Measurements from ENCODE around the gene MTUS2. TPM values are rescaled to one million over a fixed set of nuclear protein-coding genes. Genes with fewer than 3 reads are reported as not detected.

The MTUS2 gene
- polyA plus RNA-seq, 2 of the 4 experiments (the other 2 are of a cell fraction) = not detected

GRCh38 chr13:29136341-29136740 is 316.2 kb downstream of the MTUS2 start:
- no peak overlapping the region for H3K4me2 ChIP-seq
- CTCF ChIA-PET = no interaction called here

GRCh38 chr13:29137016-29137415 is 316.9 kb downstream of the MTUS2 start:
- ATAC-seq (no peak), FAIRE-seq (no peak), DNase-seq (ENCODE audit: low read depth in 1 of 2, low spot score in 1 of 2) (no peak)
- TF ChIP-seq HEYL (CRISPR knock-in tag; IDR thresholded peaks at IDR 0.05) = no peak
- TF ChIP-seq NFE2L2 (conservative IDR thresholded peaks at IDR 0.05; ENCODE audit: low read length) = no peak
- no peak overlapping the region for H3K4me2 ChIP-seq
- no peaks in the 10 kb centered on the region for H3K4me1 ChIP-seq
- H3K27ac ChIP-seq = no peak overlapping the region
- ChIA-PET POLR2A (no interaction called here), CTCF (no interaction called here)
- H3K4me3 ChIP-seq = no peak overlapping the region
- H3K9me3 ChIP-seq = no peaks in the 10 kb centered on the region
- 4% methylated on average over 1 of the region's 1 CpG for WGBS (ENCODE audit: missing lambda C conversion rate)

More at GRCh38 chr13:29136341-29136740, 316.2 kb downstream of the MTUS2 start:
- Histone ChIP-seq H3K27ac (no peak overlapping the region), H3K4me3 (no peak overlapping the region), H3K9me3 (no peaks in the 10 kb centered on the region), H3K4me1 (no peaks in the 10 kb centered on the region)
- TF ChIP-seq KDM5A (IDR thresholded peaks at IDR 0.05) = no peak
- TF ChIP-seq MAFK (IDR thresholded peaks at IDR 0.05; ENCODE audit: partially characterized antibody) = no peak
- TF ChIP-seq POLR2A (IDR thresholded peaks at IDR 0.05; ENCODE audit: low read length) = no peak
- no peak for TF ChIP-seq PHF8 (IDR thresholded peaks at IDR 0.05; ENCODE audit: borderline replicate concordance, low read depth)
- no peak for TF ChIP-seq NPAS2 (CRISPR knock-in tag; IDR thresholded peaks at IDR 0.05; ENCODE audit: borderline replicate concordance)
- no peak for TF ChIP-seq SMC3 (IDR thresholded peaks at IDR 0.05)
- TF ChIP-seq, protein P1, sequence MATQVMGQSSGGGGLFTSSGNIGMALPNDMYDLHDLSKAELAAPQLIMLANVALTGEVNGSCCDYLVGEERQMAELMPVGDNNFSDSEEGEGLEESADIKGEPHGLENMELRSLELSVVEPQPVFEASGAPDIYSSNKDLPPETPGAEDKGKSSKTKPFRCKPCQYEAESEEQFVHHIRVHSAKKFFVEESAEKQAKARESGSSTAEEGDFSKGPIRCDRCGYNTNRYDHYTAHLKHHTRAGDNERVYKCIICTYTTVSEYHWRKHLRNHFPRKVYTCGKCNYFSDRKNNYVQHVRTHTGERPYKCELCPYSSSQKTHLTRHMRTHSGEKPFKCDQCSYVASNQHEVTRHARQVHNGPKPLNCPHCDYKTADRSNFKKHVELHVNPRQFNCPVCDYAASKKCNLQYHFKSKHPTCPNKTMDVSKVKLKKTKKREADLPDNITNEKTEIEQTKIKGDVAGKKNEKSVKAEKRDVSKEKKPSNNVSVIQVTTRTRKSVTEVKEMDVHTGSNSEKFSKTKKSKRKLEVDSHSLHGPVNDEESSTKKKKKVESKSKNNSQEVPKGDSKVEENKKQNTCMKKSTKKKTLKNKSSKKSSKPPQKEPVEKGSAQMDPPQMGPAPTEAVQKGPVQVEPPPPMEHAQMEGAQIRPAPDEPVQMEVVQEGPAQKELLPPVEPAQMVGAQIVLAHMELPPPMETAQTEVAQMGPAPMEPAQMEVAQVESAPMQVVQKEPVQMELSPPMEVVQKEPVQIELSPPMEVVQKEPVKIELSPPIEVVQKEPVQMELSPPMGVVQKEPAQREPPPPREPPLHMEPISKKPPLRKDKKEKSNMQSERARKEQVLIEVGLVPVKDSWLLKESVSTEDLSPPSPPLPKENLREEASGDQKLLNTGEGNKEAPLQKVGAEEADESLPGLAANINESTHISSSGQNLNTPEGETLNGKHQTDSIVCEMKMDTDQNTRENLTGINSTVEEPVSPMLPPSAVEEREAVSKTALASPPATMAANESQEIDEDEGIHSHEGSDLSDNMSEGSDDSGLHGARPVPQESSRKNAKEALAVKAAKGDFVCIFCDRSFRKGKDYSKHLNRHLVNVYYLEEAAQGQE (IDR thresholded peaks at IDR 0.05) = no peak
- no peak for TF ChIP-seq BCL3 (IDR thresholded peaks at IDR 0.05)
- TF ChIP-seq POLR2AphosphoS2 (conservative IDR thresholded peaks at IDR 0.05; ENCODE audit: low read length) = no peak
- POLR2A ChIA-PET = no interaction called here
- FAIRE-seq (no peak), DNase-seq (ENCODE audit: low read depth in 1 of 2, low spot score in 1 of 2) (no peak), ATAC-seq (no peak)
- 27% methylated on average over 2 of the region's 2 CpGs for WGBS (ENCODE audit: missing lambda C conversion rate)

DNA sequence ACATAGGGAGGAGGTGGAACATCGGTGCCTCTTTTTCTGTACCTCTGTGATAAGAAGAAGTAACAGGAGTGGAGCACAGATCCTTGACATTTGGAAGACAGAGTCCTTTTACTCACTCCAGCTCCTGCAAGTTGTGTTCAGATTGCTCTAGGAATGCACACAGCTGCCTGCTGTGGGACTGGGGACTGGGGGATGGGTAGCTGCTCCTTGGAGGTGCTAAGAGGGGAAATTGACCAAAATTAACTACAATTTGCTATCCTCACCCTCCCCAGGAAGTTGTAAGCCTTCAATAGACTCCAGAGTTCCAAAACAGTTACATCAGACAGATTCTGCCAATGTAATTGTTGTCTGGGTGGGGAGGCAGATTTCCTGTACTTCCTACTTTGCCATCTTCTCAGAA is 317.9 kb downstream of the MTUS2 start:
- FAIRE-seq = no peak
- TF ChIP-seq HOXA7 (CRISPR knock-in tag; IDR thresholded peaks at IDR 0.05) = no peak
- TF ChIP-seq ZC3H11A (IDR thresholded peaks at IDR 0.05) = no peak
- TF ChIP-seq NFE2L2 (conservative IDR thresholded peaks at IDR 0.05; ENCODE audit: low read length) = no peak
- no peak for TF ChIP-seq NR3C1 (IDR thresholded peaks at IDR 0.05)
- TF ChIP-seq NPAS2 (CRISPR knock-in tag; IDR thresholded peaks at IDR 0.05; ENCODE audit: borderline replicate concordance) = no peak
- H3K4me2 ChIP-seq = no peak overlapping the region
- CTCF ChIA-PET = no interaction called here
- H3K4me1 ChIP-seq = no peaks in the 10 kb centered on the region
- H3K9me3 ChIP-seq = no peaks in the 10 kb centered on the region
- WGBS (ENCODE audit: missing lambda C conversion rate) = 0% methylated on average over 1 of the region's 1 CpG
- no peak for ATAC-seq
- H3K4me3 ChIP-seq = no peak overlapping the region
- no peak for DNase-seq (ENCODE audit: low read depth in 1 of 2, low spot score in 1 of 2)
- POLR2A ChIA-PET = no interaction called here
- no peak overlapping the region for H3K27ac ChIP-seq

DNA sequence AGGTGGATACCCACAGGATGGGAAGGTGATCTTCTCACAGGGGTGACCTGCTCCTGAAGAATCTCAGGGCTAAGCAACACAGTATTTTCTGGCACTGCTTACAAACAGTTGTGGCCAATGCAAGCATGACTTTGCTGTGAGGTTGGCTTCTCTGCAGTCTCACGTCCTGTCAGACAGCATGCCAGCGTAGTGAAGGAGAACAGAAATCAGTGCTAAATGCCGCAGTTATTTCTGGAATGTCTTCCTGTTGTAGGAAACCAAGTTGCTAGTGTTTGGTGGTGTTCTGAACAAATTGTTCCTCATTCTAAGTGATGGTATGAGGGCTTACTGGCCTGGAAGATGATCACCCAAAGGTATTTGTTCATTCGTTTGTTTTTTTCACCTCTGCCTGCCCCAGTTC is 320.1 kb downstream of the MTUS2 start:
- no peak for FAIRE-seq

More for the DNA sequence above, 320.1 kb downstream of the MTUS2 start:
- Histone ChIP-seq H3K9me3 (no peaks in the 10 kb centered on the region), H3K4me3 (no peak overlapping the region), H3K4me1 (no peaks in the 10 kb centered on the region), H3K27ac (no peak overlapping the region), H3K4me2 (no peak overlapping the region)
- POLR2A ChIA-PET = no interaction called here
- no peak for TF ChIP-seq FOSB (CRISPR knock-in tag; IDR thresholded peaks at IDR 0.05)
- TF ChIP-seq, protein P2, sequence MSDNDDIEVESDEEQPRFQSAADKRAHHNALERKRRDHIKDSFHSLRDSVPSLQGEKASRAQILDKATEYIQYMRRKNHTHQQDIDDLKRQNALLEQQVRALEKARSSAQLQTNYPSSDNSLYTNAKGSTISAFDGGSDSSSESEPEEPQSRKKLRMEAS (IDR thresholded peaks at IDR 0.05) = no peak
- TF ChIP-seq ZSCAN20 (CRISPR knock-in tag; IDR thresholded peaks at IDR 0.05) = no peak
- no peak for TF ChIP-seq PBX3 (IDR thresholded peaks at IDR 0.05)
- 2% methylated on average over 4 of the region's 4 CpGs for WGBS (ENCODE audit: missing lambda C conversion rate)
- CTCF ChIA-PET = no interaction called here
- DNase-seq (ENCODE audit: low read depth in 1 of 2, low spot score in 1 of 2) (no peak), ATAC-seq (no peak)
